Right atrium auricular region (tissue), 2 donors: ENCODE measurements around the gene CALN1. TPM values are rescaled to one million over a fixed set of nuclear protein-coding genes. Genes with fewer than 3 reads are reported as not detected.

Source experiments
- DNase-seq: peaks from one replicate; pipeline ENCODE4 v3.0.0-alpha.2; 2019; ENCODE audit warnings: low spot score
- H3K27ac ChIP-seq, 2 donors: fragments of 200-600 bp; sonication (generic); 1 replicate in 1 of 2; 2 replicates in 1 of 2; pipeline ENCODE4 v1.5.1; 2016 to 2019
- H3K27me3 ChIP-seq, 2 donors: fragments of 200-600 bp; sonication (generic); one replicate each; pipeline versions ENCODE4 v1.5.1 to v1.6.0; 2017 to 2019
- H3K36me3 ChIP-seq: fragments of 200-600 bp; sonication (generic); one replicate; pipeline ENCODE4 v1.5.1; 2016
- H3K4me1 ChIP-seq, 2 donors: fragments of 200-600 bp; sonication (generic); one replicate each; pipeline versions ENCODE4 v1.5.1 to v1.6.0; 2017 to 2019
- H3K4me3 ChIP-seq, 2 donors: fragments of 200-600 bp; sonication (generic); 1 replicate in 1 of 2; 2 replicates in 1 of 2; pipeline ENCODE4 v1.5.1; 2017 to 2019; ENCODE audit warnings: mild to moderate bottlenecking in 1 of 2, moderate library complexity in 1 of 2
- H3K9me3 ChIP-seq, 2 donors: fragments of 200-600 bp; sonication (generic); one replicate each; pipeline ENCODE4 v1.5.1; 2019
- CTCF ChIP-seq, 2 donors: fragments of 200-600 bp; sonication (generic); IDR thresholded peaks; one replicate each; pipeline ENCODE4 v1.5.1; 2019; ENCODE audit warnings: antibody characterized with exemption in 2 of 2
- total RNA-seq, 2 donors: library from RNA; depleted of rRNA; stranded (reverse); fragments of >200 nt; gene quantifications; one replicate each; pipeline ENCODE4 v1.1.0, GENCODE V29; 2016

CALN1 gene
- total RNA-seq, 2 donors from 2014 or later, result not detected

DNA sequence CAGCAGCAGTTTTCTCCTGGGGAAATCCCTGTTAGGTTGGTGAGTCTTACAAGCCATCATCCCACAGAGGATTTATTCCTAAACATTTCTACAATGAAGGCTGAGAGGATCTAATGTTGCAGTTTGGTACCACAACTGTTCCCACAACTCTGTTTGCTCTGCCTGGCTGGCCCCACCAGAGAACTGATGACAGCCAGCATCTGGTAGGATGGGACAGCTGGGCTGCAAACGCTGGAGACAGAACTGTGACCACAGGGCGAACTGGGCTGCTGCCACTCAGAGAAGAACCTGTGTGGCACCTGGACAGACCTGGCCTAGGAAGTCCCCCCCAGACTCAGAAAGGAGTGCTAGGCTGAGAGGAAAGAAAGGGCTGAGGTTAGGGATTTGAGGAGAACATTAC is 94.8 kb downstream of the CALN1 start:
- no peak for TF ChIP-seq CTCF (IDR thresholded peaks at IDR 0.05)
- no peak for DNase-seq
- no peaks in the 10 kb centered on the region for H3K36me3 ChIP-seq
- no peaks in the 10 kb centered on the region for H3K9me3 ChIP-seq
- H3K4me3 ChIP-seq, result no peak overlapping the region
- H3K27me3 ChIP-seq, result no peaks in the 10 kb centered on the region
- H3K4me1 ChIP-seq, result no peaks in the 10 kb centered on the region
- H3K27ac ChIP-seq, result no peak overlapping the region

DNA sequence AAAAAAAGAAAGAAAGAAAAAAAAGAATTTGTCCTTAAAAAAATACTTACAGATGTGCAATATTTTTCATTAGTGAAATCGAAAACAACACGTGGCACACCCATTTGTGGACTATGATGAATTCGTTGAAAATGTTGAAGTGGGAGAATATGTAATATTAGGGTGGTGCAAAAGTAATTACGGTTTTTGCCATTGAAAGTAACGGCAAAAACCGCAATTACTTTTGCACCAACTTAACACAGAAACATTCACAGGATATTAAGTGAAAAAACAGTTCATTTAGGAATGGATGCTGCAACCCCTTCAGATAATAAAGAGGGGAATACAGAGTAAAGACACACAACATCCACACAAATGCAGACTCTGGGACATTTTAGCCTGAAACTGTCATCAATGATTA is 96.0 kb downstream of the CALN1 start:
- H3K27me3 ChIP-seq, result no peaks in the 10 kb centered on the region
- no peak for TF ChIP-seq CTCF (IDR thresholded peaks at IDR 0.05)
- no peak for DNase-seq
- H3K9me3 ChIP-seq, result no peaks in the 10 kb centered on the region
- H3K4me3 ChIP-seq, result no peak overlapping the region
- H3K36me3 ChIP-seq, result no peaks in the 10 kb centered on the region
- H3K27ac ChIP-seq, result no peak overlapping the region
- no peaks in the 10 kb centered on the region for H3K4me1 ChIP-seq

DNA sequence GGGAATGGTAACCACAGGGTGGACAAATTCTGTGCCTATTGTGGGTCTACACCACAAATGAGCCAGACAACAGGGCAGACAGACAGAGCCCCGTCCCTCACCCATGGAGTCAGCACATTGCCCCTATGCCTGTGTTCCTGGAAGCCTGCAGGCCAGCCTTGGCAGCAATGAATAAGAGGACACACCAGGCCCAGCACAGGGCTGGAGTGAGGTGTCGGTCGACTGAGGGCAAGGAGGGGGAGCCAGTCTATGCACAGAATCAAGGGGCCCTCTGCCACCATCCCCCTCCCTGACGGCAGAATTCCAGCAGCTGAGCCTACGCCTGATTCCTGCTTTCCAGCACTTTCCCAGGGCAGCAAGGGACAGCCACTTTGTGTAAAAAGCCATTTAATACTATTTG is 98.2 kb downstream of the CALN1 start:
- no peak overlapping the region for H3K27ac ChIP-seq

GRCh38 chr7:72310301-72310700 is 101.8 kb downstream of the CALN1 start:
- Histone ChIP-seq H3K36me3 (no peaks in the 10 kb centered on the region), H3K9me3 (no peaks in the 10 kb centered on the region)
- no peak for TF ChIP-seq CTCF (IDR thresholded peaks at IDR 0.05)

More for the DNA sequence above, 98.2 kb downstream of the CALN1 start:
- no peaks in the 10 kb centered on the region for H3K9me3 ChIP-seq
- H3K4me3 ChIP-seq, result no peak overlapping the region
- no peaks in the 10 kb centered on the region for H3K27me3 ChIP-seq
- no peak for DNase-seq
- no peaks in the 10 kb centered on the region for H3K4me1 ChIP-seq
- TF ChIP-seq CTCF (IDR thresholded peaks at IDR 0.05), result no peak
- H3K36me3 ChIP-seq, result no peaks in the 10 kb centered on the region

DNA sequence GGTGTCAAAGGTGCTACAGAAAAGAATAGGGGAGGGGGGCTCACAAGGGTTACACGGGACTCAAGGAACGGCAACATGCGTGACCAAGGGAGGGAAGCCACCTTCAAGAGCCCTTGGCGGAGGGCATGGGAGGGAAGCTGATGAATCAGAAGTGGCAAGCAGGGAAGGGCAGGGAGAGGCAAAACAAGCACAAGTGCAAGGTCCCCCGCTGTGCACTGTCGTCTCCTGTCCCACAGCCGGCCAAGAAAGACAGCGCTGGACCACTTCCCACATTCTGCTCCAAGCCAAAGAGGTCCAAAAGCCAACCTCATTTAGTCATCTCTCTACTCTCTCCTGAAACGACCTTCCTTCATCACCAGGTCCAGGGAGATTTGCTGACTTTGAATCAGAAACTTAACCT is 102.7 kb downstream of the CALN1 start:
- H3K4me1 ChIP-seq, result no peaks in the 10 kb centered on the region
- no peaks in the 10 kb centered on the region for H3K36me3 ChIP-seq
- no peaks in the 10 kb centered on the region for H3K9me3 ChIP-seq
- no peaks in the 10 kb centered on the region for H3K27me3 ChIP-seq
- H3K4me3 ChIP-seq, result no peak overlapping the region
- no peak for TF ChIP-seq CTCF (IDR thresholded peaks at IDR 0.05)
- no peak for DNase-seq
- no peak overlapping the region for H3K27ac ChIP-seq

More at GRCh38 chr7:72310301-72310700, 101.8 kb downstream of the CALN1 start:
- Histone ChIP-seq H3K27ac (no peak overlapping the region), H3K27me3 (no peaks in the 10 kb centered on the region), H3K4me1 (no peaks in the 10 kb centered on the region), H3K4me3 (no peak overlapping the region)
- no peak for DNase-seq

DNA sequence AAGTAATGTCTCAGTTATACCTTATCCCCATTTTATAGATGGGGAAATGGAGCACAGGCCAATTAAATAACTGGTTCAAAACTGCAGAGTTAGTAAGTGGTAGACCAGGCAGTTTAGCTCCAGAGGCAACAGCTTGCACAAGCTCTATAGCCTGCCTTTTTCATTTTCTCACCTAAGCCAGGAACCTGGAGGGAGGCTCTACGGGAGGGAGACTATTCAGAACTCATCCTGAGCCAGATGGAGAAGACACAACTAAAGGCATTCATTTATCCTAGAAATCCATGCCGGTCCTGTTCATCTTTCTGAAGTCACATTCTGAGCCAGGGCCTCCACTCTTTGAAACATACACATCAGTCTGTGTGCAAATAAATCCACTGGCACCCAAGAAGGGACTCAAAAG is 103.2 kb downstream of the CALN1 start:
- no peaks in the 10 kb centered on the region for H3K9me3 ChIP-seq
- H3K36me3 ChIP-seq, result no peaks in the 10 kb centered on the region
- TF ChIP-seq CTCF (IDR thresholded peaks at IDR 0.05), result no peak
- H3K27ac ChIP-seq, result no peak overlapping the region
- no peaks in the 10 kb centered on the region for H3K4me1 ChIP-seq
- no peaks in the 10 kb centered on the region for H3K27me3 ChIP-seq
- no peak for DNase-seq
- no peak overlapping the region for H3K4me3 ChIP-seq
